LoVo (cell line): ENCODE data around the gene PRDM8.
"Not testable (repeated sequence)": the region's sequence is repeated elsewhere in the genome, so short reads cannot be mapped to it uniquely, and the experiment has no call there.

Experiments
- DNase-seq: peaks from one replicate; pipeline ENCODE4 v3.0.0-alpha.2; 2016; ENCODE audit warnings: low spot score

Gene PRDM8

GRCh38 chr4:80196922-80197573, at the start of gene PRDM8:
Gene PRDM8, plus strand, starts transcription at chr4:80197503. Its CDS starts 2,578 bp downstream, at chr4:80200081.
- no peak for DNase-seq

- DNase-seq = no peak
Observed at GRCh38 chr4:80150387-80151180, 46.7 kb upstream of the PRDM8 start.

DNA sequence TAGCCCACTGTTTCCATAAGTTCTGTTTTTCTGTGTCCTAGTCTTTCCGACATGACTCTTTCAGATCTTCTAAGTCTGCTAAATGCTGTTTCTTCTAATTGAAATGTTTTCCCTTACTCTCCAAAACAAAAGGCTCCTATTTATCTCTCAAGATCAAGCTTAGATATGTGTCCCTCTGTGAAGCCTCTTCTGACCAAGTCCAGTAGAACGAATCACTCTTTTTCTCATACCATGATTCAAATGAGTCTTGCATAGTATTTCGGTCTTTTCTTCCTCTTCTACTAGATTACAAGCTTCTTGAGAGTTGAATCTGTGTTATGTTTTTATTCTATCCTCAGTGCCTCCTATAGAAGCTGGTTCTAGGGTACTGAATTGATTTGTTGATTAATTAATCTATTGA, 45.3 kb upstream of the PRDM8 start:
- DNase-seq = no peak

DNA sequence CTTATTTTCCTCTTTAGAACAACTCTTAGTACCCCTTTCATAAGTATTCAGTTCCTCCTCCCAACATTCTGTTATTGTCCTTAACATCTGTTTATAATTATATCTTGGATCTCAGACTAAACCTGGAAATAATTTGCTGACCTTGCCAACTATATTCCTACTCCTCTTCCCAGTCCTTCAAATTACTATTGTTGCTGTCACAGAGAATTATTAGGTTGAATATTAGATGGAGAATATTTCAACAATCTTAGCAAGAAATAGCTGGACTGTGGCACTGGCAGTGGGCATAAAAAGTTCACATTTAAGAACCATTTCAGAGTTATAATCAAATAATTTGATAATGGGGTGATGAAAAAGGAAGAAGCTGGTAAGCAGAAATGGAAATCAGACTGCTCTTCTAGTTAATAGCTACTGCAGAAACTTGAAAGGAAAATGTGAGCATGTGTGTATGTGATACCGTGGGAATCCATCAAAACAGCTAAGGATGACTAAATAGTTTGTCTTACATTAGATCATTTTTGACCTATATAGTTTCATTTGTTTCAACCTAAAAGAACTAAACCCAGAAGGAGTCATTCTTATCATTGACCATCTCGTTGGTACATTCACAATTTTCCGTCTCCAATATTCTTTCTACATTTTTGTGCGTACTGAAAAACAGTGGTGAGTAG, 43.3 kb upstream of the PRDM8 start:
- no peak for DNase-seq

DNA sequence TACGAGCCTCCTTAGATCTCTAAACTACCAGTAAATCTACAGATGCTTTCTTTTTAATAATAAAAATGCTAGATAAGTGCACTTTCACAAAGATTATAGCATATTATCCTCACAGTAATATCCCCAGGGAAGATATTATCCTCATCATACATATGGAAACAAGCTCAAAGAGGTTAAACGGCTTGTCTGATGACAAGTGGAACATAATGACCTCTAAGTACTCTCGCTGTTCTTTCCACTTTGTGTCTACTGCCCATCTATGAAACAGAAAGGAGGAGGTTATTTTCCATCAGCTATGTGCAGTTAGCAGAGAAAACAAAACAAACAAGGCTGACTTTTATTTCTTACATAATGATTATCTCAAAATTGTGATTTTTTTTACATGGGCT, 42.8 kb upstream of the PRDM8 start:
- no peak for DNase-seq

- no peak for DNase-seq
Observed at GRCh38 chr4:80155316-80155982, 41.9 kb upstream of the PRDM8 start.

- DNase-seq = no peak
Observed at GRCh38 chr4:80156410-80156809, 40.9 kb upstream of the PRDM8 start.

- no peak for DNase-seq
Observed at GRCh38 chr4:80161413-80162058, 35.8 kb upstream of the PRDM8 start.

DNA sequence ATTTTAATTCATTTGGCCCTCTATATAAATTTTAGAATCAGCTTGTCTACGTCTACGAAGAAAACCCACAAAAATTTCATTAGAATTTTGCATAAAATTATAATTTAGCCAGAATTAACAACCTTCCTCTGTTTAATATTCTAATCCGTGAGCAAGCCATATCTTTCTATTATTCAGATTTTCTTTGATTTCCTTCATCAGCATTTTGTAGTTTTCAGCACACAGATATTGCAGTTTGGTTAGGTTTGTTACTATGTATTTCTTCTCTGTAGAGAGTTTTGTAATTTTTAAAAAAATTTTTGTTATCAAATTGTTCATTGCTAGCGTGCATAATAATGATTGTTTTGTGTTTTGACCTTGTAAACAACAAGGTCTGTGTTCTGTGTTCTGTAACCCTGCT, 34.9 kb upstream of the PRDM8 start:
- DNase-seq = no peak

DNA sequence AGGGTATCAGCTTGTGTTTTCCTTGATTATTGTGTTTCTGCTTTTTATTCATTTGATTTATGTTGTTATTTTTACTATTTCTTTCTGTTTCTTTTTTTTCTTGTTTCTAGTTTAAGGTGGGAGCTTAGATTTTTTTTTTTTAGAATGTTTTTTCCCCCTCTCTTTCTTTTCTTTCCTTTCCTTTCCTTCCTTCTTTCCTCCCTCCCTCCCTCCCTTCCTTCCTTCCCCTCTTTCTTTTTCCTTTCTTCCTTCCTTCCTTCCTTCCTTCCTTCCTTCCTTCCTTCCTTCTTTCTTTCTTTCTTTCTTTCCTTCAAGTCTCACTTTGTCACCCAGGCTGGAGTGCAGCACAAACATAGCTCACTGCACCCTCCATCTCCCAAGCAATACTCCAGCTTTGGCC, 31.4 kb upstream of the PRDM8 start:
- no peak for DNase-seq

DNA sequence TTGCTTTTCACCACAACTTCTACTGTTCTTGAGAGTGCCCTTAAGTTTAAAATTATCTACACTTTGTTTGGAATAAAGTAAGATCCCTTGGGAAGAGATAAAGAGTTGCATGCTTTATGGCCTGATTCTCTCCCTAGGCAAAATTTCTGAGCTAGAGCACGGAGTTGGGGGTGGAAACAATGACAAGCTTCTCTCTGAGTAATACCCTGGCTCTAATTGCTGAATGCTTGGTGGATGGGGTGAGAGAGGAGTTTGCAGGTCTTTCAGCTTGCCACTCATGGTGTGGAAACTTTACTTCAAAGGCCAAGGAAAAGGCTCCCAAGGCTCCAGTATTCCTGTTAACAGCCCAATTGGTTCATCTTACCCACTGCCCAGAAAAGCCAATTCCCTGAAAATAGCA, 26.1 kb upstream of the PRDM8 start:
- DNase-seq = no peak

- no peak for DNase-seq
Observed at GRCh38 chr4:80171656-80172055, 25.6 kb upstream of the PRDM8 start.

GRCh38 chr4:80172203-80172602, 25.1 kb upstream of the PRDM8 start:
- DNase-seq = no peak

DNA sequence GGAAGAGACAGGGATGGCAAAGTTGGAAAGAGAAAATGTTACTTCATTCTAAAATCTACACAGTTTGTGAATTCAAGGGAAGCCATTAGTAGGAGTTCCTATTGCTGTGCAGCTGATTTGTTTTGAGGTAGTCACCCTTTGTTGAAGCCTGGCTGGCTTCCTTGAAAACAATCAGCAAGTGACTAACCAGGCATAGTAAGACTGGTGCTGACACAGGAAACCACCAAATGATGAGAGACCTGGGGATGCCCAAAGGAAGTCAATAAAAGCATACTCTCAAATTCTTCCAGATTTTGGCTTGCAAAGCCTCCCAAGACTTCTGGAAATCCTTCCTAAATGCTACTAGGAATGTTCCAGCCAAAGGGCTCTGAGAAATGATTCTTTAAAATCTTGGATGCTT, 23.9 kb upstream of the PRDM8 start:
- DNase-seq = no peak

DNA sequence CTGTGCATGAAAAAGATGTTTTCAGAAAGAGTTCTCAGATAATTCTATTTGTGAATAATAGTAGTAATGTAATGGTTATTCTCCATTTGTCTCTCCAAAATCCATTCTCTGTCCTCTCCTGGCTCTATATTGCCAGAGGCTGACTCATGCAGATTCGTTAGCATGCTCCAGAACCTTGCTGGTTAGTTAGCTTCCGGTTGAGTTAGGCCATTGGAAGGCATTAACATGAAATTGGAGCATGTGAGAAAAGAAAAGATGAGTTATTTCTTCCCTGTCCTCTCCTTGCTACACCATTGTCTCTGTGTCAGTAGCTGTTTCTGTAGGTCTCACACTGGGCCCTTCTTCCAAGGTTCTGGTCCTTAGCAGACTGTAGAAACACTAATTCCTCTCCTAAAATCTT, 23.5 kb upstream of the PRDM8 start:
- no peak for DNase-seq

GRCh38 chr4:80177793-80178192, 19.5 kb upstream of the PRDM8 start:
- DNase-seq = not testable (repeated sequence)

DNA sequence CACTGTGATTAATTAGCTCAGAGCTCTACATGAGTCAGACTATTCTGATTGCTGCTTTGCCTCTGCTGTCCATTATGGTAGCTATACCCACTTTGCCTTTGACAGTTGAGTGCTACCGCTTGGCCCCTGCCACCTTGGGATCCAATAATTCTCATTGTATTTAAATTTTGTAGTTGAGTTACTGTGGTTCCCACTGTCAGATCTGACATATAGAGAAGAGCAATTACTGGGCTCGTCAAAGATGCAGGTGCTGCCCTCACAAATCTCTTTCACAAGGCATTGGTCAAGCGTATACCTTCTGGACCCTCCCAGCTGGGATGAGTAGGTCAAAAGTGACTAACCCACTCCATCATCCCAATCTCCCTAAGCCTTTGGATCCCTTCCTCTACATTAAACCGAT, 18.3 kb upstream of the PRDM8 start:
- DNase-seq = no peak

GRCh38 chr4:80179637-80180161, 17.6 kb upstream of the PRDM8 start:
- no peak for DNase-seq

GRCh38 chr4:80180743-80181142, 16.6 kb upstream of the PRDM8 start:
- no peak for DNase-seq

GRCh38 chr4:80182237-80182866, 15.0 kb upstream of the PRDM8 start:
- no peak for DNase-seq

GRCh38 chr4:80183250-80184052, 13.9 kb upstream of the PRDM8 start:
- no peak for DNase-seq
